Measurements from ENCODE around the gene GMEB2. TPM values are rescaled to one million over a fixed set of nuclear protein-coding genes. Genes with fewer than 3 reads are reported as not detected.

The GMEB2 gene
- total RNA-seq, 1 donor from 2014 or later = 11.2 TPM

GRCh38 chr20:63568170-63568981 is 58.5 kb downstream of the GMEB2 start:
- no peaks in the 10 kb centered on the region for H3K4me1 Mint-ChIP-seq (ENCODE audit: unreplicated experiment)

GRCh38 chr20:63567386-63568169 is 59.3 kb downstream of the GMEB2 start:
- Mint-ChIP-seq H3K4me1 (ENCODE audit: unreplicated experiment) (no peaks in the 10 kb centered on the region), H3K36me3 (ENCODE audit: low read depth, unreplicated experiment) (no peaks in the 10 kb centered on the region), H3K9me3 (ENCODE audit: unreplicated experiment) (no peaks in the 10 kb centered on the region), H3K4me3 (ENCODE audit: unreplicated experiment) (no peak overlapping the region), H3K27ac (ENCODE audit: unreplicated experiment) (no peak overlapping the region), H3K27me3 (ENCODE audit: unreplicated experiment) (peaks cover 3% of the 10 kb centered on the region)
- no peak for DNase-seq (ENCODE audit: low spot score)
- no peak for TF ChIP-seq CTCF (IDR thresholded peaks at IDR 0.05; ENCODE audit: unreplicated experiment)

More at GRCh38 chr20:63568170-63568981, 58.5 kb downstream of the GMEB2 start:
- no peak for TF ChIP-seq CTCF (IDR thresholded peaks at IDR 0.05; ENCODE audit: unreplicated experiment)
- Mint-ChIP-seq H3K4me3 (ENCODE audit: unreplicated experiment) (no peak overlapping the region), H3K36me3 (ENCODE audit: low read depth, unreplicated experiment) (no peaks in the 10 kb centered on the region), H3K9me3 (ENCODE audit: unreplicated experiment) (no peaks in the 10 kb centered on the region), H3K27me3 (ENCODE audit: unreplicated experiment) (peaks cover 3% of the 10 kb centered on the region), H3K27ac (ENCODE audit: unreplicated experiment) (no peak overlapping the region)
- no peak for DNase-seq (ENCODE audit: low spot score)

- Mint-ChIP-seq H3K4me1 (ENCODE audit: unreplicated experiment) (no peaks in the 10 kb centered on the region), H3K36me3 (ENCODE audit: low read depth, unreplicated experiment) (no peaks in the 10 kb centered on the region)
- TF ChIP-seq CTCF (IDR thresholded peaks at IDR 0.05; ENCODE audit: unreplicated experiment) = no peak
Measured at GRCh38 chr20:63567136-63567385, 59.8 kb downstream of the GMEB2 start.

GRCh38 chr20:63566395-63567135 is 60.3 kb downstream of the GMEB2 start:
- no peak overlapping the region for H3K27ac Mint-ChIP-seq (ENCODE audit: unreplicated experiment)
- H3K27me3 Mint-ChIP-seq (ENCODE audit: unreplicated experiment) = peaks cover 3% of the 10 kb centered on the region

More at GRCh38 chr20:63567136-63567385, 59.8 kb downstream of the GMEB2 start:
- no peak for DNase-seq (ENCODE audit: low spot score)
- no peak overlapping the region for H3K27ac Mint-ChIP-seq (ENCODE audit: unreplicated experiment)
- H3K9me3 Mint-ChIP-seq (ENCODE audit: unreplicated experiment) = no peaks in the 10 kb centered on the region
- no peak overlapping the region for H3K4me3 Mint-ChIP-seq (ENCODE audit: unreplicated experiment)
- peaks cover 3% of the 10 kb centered on the region for H3K27me3 Mint-ChIP-seq (ENCODE audit: unreplicated experiment)

More at GRCh38 chr20:63566395-63567135, 60.3 kb downstream of the GMEB2 start:
- Mint-ChIP-seq H3K4me3 (ENCODE audit: unreplicated experiment) (no peak overlapping the region), H3K9me3 (ENCODE audit: unreplicated experiment) (no peaks in the 10 kb centered on the region), H3K36me3 (ENCODE audit: low read depth, unreplicated experiment) (no peaks in the 10 kb centered on the region), H3K4me1 (ENCODE audit: unreplicated experiment) (no peaks in the 10 kb centered on the region)
- no peak for TF ChIP-seq CTCF (IDR thresholded peaks at IDR 0.05; ENCODE audit: unreplicated experiment)
- no peak for DNase-seq (ENCODE audit: low spot score)

All from endothelial cell (in vitro differentiated cells).